Fibroblast of lung (primary cell): Measurements from ENCODE around the gene NCEH1.

Experiments used
- EZH2 ChIP-seq: IDR thresholded peaks from 2 replicates; pipeline ENCODE4 v1.5.1; 2012; ENCODE audit warnings: low read length, control low read depth, mild to moderate bottlenecking; ENCODE audit errors: missing control alignments
- TF ChIP-seq, protein P1 (sequence below), 2 donors: IDR thresholded peaks in 1 of 2; conservative IDR thresholded peaks in 1 of 2; 1 replicate in 1 of 2; 2 replicates in 1 of 2; pipeline ENCODE4 v1.5.1; 2011 to 2012; ENCODE audit warnings: low read length in 2 of 2, control low read depth in 1 of 2, inconsistent platforms in 1 of 2, low read depth in 1 of 2, mild to moderate bottlenecking in 1 of 2

DNA sequence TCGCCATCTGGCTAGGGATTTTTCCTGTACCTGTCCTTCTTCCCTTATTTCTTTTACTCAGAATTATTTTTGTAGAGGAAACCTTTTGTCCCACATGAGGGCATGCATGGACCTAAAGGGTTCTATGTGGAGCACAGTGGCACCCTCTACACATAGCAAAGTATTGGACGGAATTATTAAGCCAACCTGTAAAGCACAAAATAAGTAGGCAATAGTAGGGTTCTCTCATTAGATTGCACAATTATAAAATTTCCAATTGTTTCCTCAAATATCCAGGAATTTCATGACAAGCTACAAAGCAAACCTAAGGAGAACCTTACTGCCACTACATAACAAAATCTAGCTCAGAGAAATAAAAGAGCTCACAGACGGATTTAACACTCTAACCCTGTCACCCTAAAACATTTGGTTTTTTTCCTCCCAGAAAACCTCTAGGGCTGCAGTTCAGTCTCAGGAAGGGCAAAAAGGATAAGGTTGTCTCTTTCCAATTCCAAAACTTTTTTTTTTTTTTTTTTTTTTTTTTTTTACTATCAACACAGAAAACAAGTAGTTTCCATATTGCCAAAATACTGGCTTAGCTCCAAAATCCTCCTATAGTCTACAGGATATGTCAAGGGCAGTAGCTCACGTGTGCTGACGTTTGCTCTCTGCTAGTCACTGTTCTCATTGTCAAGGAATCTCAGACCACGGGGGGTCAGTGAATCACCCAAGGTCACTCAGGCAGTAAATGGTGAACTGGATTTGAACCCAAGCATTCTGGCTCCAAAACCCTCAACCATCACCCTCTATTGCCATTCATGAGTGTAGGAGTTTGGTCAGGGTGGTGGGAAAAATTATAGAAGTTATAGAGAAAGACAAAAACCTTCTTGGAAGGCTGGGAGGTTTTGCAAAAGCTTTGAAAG is 52.3 kb downstream of the NCEH1 start:
- TF ChIP-seq, protein P1, sequence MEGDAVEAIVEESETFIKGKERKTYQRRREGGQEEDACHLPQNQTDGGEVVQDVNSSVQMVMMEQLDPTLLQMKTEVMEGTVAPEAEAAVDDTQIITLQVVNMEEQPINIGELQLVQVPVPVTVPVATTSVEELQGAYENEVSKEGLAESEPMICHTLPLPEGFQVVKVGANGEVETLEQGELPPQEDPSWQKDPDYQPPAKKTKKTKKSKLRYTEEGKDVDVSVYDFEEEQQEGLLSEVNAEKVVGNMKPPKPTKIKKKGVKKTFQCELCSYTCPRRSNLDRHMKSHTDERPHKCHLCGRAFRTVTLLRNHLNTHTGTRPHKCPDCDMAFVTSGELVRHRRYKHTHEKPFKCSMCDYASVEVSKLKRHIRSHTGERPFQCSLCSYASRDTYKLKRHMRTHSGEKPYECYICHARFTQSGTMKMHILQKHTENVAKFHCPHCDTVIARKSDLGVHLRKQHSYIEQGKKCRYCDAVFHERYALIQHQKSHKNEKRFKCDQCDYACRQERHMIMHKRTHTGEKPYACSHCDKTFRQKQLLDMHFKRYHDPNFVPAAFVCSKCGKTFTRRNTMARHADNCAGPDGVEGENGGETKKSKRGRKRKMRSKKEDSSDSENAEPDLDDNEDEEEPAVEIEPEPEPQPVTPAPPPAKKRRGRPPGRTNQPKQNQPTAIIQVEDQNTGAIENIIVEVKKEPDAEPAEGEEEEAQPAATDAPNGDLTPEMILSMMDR (conservative IDR thresholded peaks at IDR 0.05 in 1 of 2, IDR thresholded peaks at IDR 0.05 in 1 of 2; ENCODE audit: low read depth in 1 of 2, low read length in 2 of 2): no peak
- TF ChIP-seq EZH2: no peak
